HCT116 (cell line): Measurements from ENCODE around the gene IQCN.

ENCODE experiments used
- EZH2 ChIP-seq: fragments of 200-600 bp; sonication (generic); IDR thresholded peaks from 2 replicates; pipeline ENCODE4 v1.6.1; 2017; ENCODE audit warnings: antibody characterized with exemption, mixed run types
- POLR2AphosphoS5 ChIP-seq: IDR thresholded peaks from 2 replicates; pipeline ENCODE4 v1.6.1; 2011; ENCODE audit warnings: mild to moderate bottlenecking, low read depth, low read length, moderate library complexity

DNA sequence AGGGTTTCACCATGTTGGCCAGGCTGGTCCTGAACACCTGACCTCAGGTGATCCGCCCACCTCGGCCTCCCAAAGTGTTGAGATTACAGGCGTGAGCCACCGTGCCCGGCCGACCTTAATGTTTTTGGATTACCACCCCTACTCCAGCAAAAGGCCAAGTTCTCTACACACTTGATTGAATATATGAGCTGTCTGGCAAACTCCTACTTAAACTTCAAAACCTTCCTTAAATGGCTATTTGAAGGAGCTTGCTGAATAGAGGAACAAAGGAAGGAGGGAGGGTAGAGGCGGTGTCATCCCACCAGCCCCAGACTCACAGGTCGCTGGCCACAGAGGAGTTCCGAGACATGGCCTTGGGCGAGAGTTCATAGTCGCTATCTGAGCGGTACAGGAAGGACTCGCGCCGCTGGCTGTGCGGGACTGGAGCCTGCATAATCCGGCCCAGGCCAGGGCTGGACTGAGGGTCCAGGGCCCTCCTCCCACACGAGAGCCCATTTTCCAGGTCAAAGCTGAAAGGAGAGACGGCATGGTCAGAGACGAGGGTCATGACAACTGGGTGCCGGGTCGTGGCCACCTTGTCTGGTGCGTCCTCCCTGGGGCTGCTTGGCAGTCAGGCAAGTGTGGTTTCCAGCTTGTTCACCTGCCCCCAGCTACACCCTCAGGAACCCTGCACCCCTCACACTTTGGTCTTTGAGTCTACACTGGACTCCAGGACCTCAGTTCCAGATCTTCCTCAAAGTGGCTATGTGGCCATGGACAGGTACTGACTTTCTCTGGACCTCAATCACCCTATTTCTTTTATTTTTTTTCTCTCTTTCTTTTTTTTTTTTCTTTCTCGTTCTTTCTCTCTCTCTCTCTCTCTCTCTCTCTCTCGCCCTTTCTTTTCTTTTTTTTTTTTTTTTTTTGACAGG, 52.2 kb downstream of the IQCN start:
- TF ChIP-seq POLR2AphosphoS5: no peak
- no peak for TF ChIP-seq EZH2
